Left lung (tissue), 10 donors: Measurements from ENCODE around the gene FUZ. TPM values are rescaled to one million over a fixed set of nuclear protein-coding genes. Genes with fewer than 3 reads are reported as not detected.
A peak's percentile ranks its signal among the peaks of the same experiment; 100 is the strongest.

ENCODE experiments used
- ATAC-seq: fragments of 200-7000 bp; cut with Tn5 transposase; one replicate; pipeline ENCODE4 v1.9.1; 2020; ENCODE audit warnings: moderate library complexity
- DNase-seq, 4 donors: peaks; one replicate each; pipeline ENCODE4 v3.0.0-alpha.2; 2013 to 2020
- H3K27ac ChIP-seq, 2 donors: fragments of 200-600 bp; sonication (generic) in 1 of 2; one replicate each; pipeline versions ENCODE4 v1.5.0 to v1.8.0; 2020 to 2021
- H3K27me3 ChIP-seq, 2 donors: fragments of 200-600 bp; sonication (generic) in 1 of 2; one replicate each; pipeline versions ENCODE4 v1.5.0 to v1.8.0; 2020 to 2021
- H3K36me3 ChIP-seq, 2 donors: fragments of 200-600 bp; sonication (generic) in 1 of 2; one replicate each; pipeline versions ENCODE4 v1.5.0 to v1.8.0; 2020 to 2021
- H3K4me1 ChIP-seq, 2 donors: fragments of 200-600 bp; one replicate each; pipeline ENCODE4 v1.8.0; 2021
- H3K4me3 ChIP-seq, 2 donors: fragments of 200-600 bp; sonication (generic) in 1 of 2; one replicate each; pipeline versions ENCODE4 v1.5.0 to v1.8.0; 2020 to 2021; ENCODE audit warnings: mild to moderate bottlenecking in 1 of 2
- H3K9me3 ChIP-seq, 2 donors: fragments of 200-600 bp; sonication (generic) in 1 of 2; one replicate each; pipeline versions ENCODE4 v1.5.0 to v1.8.0; 2020 to 2021
- intact Hi-C, 2 donors: fragments of 100-400 bp; cut with DNase I; formaldehyde crosslinking; loops; one replicate each; pipeline versions ENCODE4 v1.11.2 to v1.14.2; 2022
- polyA plus RNA-seq, 6 donors: library from polyadenylated mRNA; unstranded; fragments of 120-200 nt; gene quantifications; one replicate each; pipeline ENCODE4 v1.2.1, GENCODE V29; 2013; ENCODE audit not compliant: insufficient read length in 6 of 6
- total RNA-seq, 2 donors: library from RNA; stranded (reverse); fragmentation: NEBNext Ultra II Directional; extraction: Animal tissue kit (Norgen Biotek cat#: 25700); gene quantifications; one replicate each; pipeline ENCODE4 v1.2.1, GENCODE V29; 2021
- TF ChIP-seq, protein P1 (sequence below), 2 donors: fragments of 200-600 bp; sonication (generic) in 1 of 2; IDR thresholded peaks; one replicate each; pipeline versions ENCODE4 v1.5.0 to v1.8.0; 2021; ENCODE audit warnings: antibody characterized with exemption in 2 of 2
- donor health status: DM: no; HTN: yes; CAD: no.
- donor health status: DM: no; HTN: no; CAD: no.

Gene FUZ
- total and polyA plus RNA-seq, 8 donors: 15.3 to 31.7 (median 25.8) TPM

DNA sequence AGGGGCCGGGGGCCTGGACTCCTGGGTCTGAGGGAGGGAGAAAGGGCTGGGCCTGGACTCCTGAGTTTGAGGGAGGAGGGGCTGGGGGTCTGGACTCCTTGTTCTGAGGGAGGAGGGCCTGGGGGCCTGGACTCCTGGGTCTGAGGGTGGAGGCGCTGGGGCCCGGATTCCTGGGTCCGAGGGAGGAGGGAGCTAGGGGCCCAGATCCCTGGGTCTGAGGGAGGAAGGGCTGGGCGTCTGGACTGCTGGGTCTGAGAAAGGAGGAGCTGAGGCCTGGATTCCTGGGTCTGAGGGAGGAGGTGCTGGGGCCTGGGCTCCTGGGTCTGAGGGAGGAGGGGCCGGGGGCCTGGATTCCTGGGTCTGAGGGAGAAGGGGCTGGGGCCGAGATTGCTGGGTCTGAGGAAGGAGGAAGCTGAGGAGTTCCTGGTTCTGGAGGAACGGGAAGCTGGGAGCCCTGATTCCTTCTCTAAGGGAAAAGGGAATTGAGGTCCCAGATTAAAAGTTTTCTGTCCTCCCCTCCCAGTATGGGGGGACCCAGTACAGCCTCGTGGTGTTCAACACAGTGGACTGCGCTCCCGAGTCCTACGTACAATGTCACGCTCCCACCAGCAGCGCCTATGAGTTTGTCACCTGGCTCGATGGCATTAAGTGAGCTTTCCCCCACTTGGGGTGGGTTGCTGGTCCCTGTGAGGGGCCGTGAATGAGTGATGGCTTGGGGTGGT is 5.7 kb upstream of the FUZ start:
- H3K27ac ChIP-seq: peak overlapping the region in 1 of 2 donors; percentile 98
- H3K36me3 ChIP-seq: peaks cover 0 to 15% of the 10 kb centered on the region in 2 donors
- peak overlapping the region; percentile 79 to 93 for H3K4me3 ChIP-seq
- no peak for DNase-seq
- TF ChIP-seq, protein P1, sequence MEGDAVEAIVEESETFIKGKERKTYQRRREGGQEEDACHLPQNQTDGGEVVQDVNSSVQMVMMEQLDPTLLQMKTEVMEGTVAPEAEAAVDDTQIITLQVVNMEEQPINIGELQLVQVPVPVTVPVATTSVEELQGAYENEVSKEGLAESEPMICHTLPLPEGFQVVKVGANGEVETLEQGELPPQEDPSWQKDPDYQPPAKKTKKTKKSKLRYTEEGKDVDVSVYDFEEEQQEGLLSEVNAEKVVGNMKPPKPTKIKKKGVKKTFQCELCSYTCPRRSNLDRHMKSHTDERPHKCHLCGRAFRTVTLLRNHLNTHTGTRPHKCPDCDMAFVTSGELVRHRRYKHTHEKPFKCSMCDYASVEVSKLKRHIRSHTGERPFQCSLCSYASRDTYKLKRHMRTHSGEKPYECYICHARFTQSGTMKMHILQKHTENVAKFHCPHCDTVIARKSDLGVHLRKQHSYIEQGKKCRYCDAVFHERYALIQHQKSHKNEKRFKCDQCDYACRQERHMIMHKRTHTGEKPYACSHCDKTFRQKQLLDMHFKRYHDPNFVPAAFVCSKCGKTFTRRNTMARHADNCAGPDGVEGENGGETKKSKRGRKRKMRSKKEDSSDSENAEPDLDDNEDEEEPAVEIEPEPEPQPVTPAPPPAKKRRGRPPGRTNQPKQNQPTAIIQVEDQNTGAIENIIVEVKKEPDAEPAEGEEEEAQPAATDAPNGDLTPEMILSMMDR (IDR thresholded peaks at IDR 0.05): no peak
- H3K9me3 ChIP-seq: no peaks in the 10 kb centered on the region
- ATAC-seq: no peak
- H3K4me1 ChIP-seq: peaks cover 8 to 26% of the 10 kb centered on the region in 2 donors
- H3K27me3 ChIP-seq: no peaks in the 10 kb centered on the region
- intact Hi-C loops: no loop called here

DNA sequence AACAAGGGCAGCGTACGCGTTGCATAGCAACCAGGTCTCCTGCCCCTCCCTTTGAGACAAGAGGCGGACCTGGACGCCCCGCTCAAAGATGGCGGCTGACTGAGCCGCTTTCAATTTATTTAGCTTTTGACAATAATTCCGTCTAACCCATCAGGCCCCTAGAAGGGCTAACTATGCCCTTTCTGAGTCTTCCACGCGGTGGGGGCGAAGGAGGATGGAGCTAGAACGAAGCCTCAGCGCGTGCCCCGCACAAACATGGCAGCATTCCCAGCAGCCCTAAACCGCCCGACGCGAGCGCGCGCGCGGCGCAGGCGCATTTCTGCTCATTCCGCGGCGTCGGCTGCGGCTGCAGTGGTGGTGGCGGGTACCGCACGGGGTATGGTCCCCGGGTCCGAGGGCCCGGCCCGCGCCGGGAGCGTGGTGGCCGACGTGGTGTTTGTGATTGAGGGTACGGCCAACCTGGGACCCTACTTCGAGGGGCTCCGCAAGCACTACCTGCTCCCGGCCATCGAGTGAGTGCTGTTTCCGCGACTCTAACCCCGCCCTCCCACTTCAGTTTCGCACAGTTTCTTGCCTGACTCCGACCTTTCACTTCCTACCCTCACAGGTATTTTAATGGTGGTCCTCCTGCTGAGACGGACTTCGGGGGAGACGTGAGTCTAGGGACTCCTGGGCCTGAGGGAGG is 5.0 kb upstream of the FUZ start, which contains the start of gene MED25:
Gene MED25, plus strand, starts transcription at position 326 of the 685 bp plus-strand sequence. Its CDS starts 53 bp downstream, at position 379.
- TF ChIP-seq, protein P1 (IDR thresholded peaks at IDR 0.05): peak; percentile 24 to 74
- Histone ChIP-seq H3K9me3 (no peaks in the 10 kb centered on the region), H3K27me3 (no peaks in the 10 kb centered on the region), H3K36me3 (peaks cover 0 to 8% of the 10 kb centered on the region in 2 donors), H3K4me1 (peaks cover 8 to 26% of the 10 kb centered on the region in 2 donors), H3K4me3 (peak within 1 kb of the TSS; percentile 79 to 93), H3K27ac (peak within 1 kb of the TSS; percentile 96 to 98)
- ATAC-seq (peak; percentile 83), DNase-seq (peak; percentile 88 to 97 (median 95))
- intact Hi-C loops: no loop called here

DNA sequence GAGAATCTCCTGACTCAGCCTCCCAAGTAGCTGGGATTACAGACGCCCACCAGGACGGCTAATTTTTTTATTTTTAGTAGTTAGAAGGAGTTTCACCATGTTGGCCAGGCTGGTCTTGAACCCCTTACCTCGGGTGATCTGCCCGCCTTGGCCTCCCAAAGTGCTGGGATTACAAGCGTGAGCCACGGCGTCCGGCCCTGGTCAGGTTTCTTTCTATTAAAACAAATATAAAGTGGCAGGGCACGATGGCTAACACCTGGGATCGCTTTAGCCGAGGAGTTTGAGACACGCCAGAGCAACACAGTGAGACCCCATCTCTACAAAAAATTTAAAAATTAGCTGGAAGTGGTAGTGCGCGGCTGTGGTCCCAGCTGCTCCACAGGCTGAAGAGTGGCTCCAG is 3.5 kb upstream of the FUZ start:
- Histone ChIP-seq H3K9me3 (no peaks in the 10 kb centered on the region), H3K36me3 (peaks cover 0 to 3% of the 10 kb centered on the region in 2 donors), H3K27ac (peak overlapping the region; percentile 96 to 98), H3K4me1 (peaks cover 8 to 26% of the 10 kb centered on the region in 2 donors), H3K27me3 (no peaks in the 10 kb centered on the region), H3K4me3 (peak overlapping the region in 1 of 2 donors; percentile 93)
- no peak for DNase-seq
- no peak for ATAC-seq
- TF ChIP-seq, protein P1 (IDR thresholded peaks at IDR 0.05): no peak
- intact Hi-C loops: no loop called here

DNA sequence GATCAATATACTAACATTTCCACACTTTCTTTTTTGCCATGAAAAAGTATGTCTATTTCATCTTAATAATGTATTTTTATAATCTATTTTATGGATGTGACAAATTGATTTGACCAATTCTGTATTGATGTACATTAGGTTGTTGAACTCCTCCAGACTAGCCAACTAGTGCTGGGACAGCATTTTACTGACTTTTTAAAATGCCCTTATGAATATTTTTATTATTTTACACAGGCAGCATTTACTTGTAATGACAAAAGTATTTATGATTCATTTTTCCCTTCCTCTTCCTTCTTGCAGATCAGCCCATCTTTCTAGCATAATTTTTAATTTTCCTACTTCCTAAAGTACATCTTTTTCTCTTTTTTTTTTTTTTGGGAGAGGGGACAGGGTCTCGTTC is 918 bp upstream of the FUZ start:
- Histone ChIP-seq H3K27ac (peak overlapping the region; percentile 91 to 95), H3K27me3 (no peaks in the 10 kb centered on the region), H3K9me3 (no peaks in the 10 kb centered on the region), H3K36me3 (no peaks in the 10 kb centered on the region), H3K4me1 (peaks cover 8 to 17% of the 10 kb centered on the region in 2 donors), H3K4me3 (peak overlapping the region in 1 of 2 donors; percentile 65)
- ATAC-seq (no peak), DNase-seq (no peak)
- TF ChIP-seq, protein P1 (IDR thresholded peaks at IDR 0.05): no peak
- intact Hi-C loops: no loop called here

DNA sequence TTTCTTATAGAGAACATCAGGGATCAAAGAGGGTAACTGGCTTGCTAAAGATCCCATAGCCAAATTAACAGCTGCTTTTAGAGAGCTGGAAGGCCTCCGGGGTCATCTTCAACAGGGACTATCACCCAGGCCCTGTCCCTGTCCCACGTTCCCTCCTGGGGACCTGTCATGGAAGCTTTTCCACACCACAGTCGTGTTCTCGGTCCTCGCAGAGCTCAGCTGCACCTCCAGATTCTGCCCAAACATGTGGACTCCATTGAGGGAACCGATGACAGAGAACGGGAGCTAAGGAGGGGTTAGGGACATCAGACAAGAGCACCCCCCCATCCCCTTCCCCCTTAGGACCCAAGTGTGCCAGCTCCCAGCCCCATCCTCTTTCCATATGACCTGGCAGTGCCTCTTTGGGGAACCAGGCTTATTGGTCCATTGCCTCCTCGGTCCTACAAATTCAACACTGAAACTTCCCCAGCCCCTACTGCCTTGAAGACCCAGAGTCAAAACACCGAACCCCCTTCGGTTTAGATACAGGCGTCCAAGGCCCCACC is 568 bp downstream of the FUZ start:
- DNase-seq (no peak), ATAC-seq (no peak)
- H3K36me3 ChIP-seq: no peaks in the 10 kb centered on the region
- H3K4me1 ChIP-seq: peaks cover 7 to 26% of the 10 kb centered on the region in 2 donors
- H3K27ac ChIP-seq: peak overlapping the region; percentile 91 to 95
- no peaks in the 10 kb centered on the region for H3K9me3 ChIP-seq
- H3K4me3 ChIP-seq: peak overlapping the region; percentile 54 to 65
- intact Hi-C loops: no loop called here
- no peaks in the 10 kb centered on the region for H3K27me3 ChIP-seq
- TF ChIP-seq, protein P1 (IDR thresholded peaks at IDR 0.05): no peak
